GM23248 (cell line): ENCODE data around the gene GMEB2. TPM values are rescaled to one million over a fixed set of nuclear protein-coding genes. Genes with fewer than 3 reads are reported as not detected.

Experiments used
- DNase-seq: peaks from one replicate; pipeline ENCODE4 v3.0.0-alpha.2; 2015
- H2AFZ ChIP-seq: fragments of 200-600 bp; sonication (generic); 2 replicates; pipeline ENCODE4 v1.6.1; 2016; ENCODE audit warnings: antibody characterized with exemption
- H3F3A ChIP-seq: fragments of 200-600 bp; sonication (generic); 2 replicates; pipeline ENCODE4 v1.6.1; 2016; ENCODE audit warnings: mild to moderate bottlenecking, antibody characterized with exemption, mixed run types; ENCODE audit not compliant: insufficient read depth
- H3K27ac ChIP-seq: fragments of 200-600 bp; sonication (generic); 2 replicates; pipeline ENCODE4 v1.5.1; 2016; ENCODE audit warnings: mild to moderate bottlenecking
- H3K27me3 ChIP-seq: fragments of 200-600 bp; sonication (generic); replicated peaks from 2 replicates; pipeline ENCODE4 v1.6.1; 2016; ENCODE audit warnings: mild to moderate bottlenecking; ENCODE audit not compliant: insufficient read depth
- H3K36me3 ChIP-seq: fragments of 200-600 bp; sonication (generic); 2 replicates; pipeline ENCODE4 v1.6.1; 2016; ENCODE audit warnings: low read depth, mild to moderate bottlenecking
- H3K4me1 ChIP-seq: fragments of 200-600 bp; sonication (generic); 2 replicates; pipeline ENCODE4 v1.6.1; 2016; ENCODE audit warnings: mild to moderate bottlenecking; ENCODE audit not compliant: insufficient read depth
- H3K4me2 ChIP-seq: fragments of 200-600 bp; sonication (generic); one replicate; pipeline ENCODE4 v1.6.1; 2016; ENCODE audit warnings: mild to moderate bottlenecking; ENCODE audit not compliant: unreplicated experiment
- H3K4me3 ChIP-seq: fragments of 200-600 bp; sonication (generic); 2 replicates; pipeline ENCODE4 v1.5.1; 2016; ENCODE audit warnings: mild to moderate bottlenecking
- H3K79me2 ChIP-seq: fragments of 200-600 bp; sonication (generic); 2 replicates; pipeline ENCODE4 v1.6.1; 2016; ENCODE audit warnings: mild to moderate bottlenecking; ENCODE audit not compliant: insufficient read depth
- H3K9ac ChIP-seq: fragments of 200-600 bp; sonication (generic); 2 replicates; pipeline ENCODE4 v1.6.1; 2016; ENCODE audit warnings: mild to moderate bottlenecking
- H3K9me2 ChIP-seq: fragments of 200-600 bp; sonication (generic); 2 replicates; pipeline ENCODE4 v1.6.1; 2016; ENCODE audit warnings: mixed run types, mild to moderate bottlenecking, moderate library complexity; ENCODE audit not compliant: insufficient read depth
- H3K9me3 ChIP-seq: fragments of 200-600 bp; sonication (generic); one replicate; pipeline ENCODE4 v1.6.1; 2017; ENCODE audit warnings: low read depth
- H4K20me1 ChIP-seq: fragments of 200-600 bp; sonication (generic); 2 replicates; pipeline ENCODE4 v1.6.0; 2016; ENCODE audit not compliant: insufficient read depth
- EZH2 ChIP-seq: fragments of 200-600 bp; sonication (generic); IDR thresholded peaks from 2 replicates; pipeline ENCODE4 v1.6.1; 2018; ENCODE audit warnings: antibody characterized with exemption, mild to moderate bottlenecking; ENCODE audit not compliant: insufficient read depth, poor library complexity, severe bottlenecking
- EZH2phosphoT487 ChIP-seq: fragments of 200-600 bp; sonication (generic); IDR thresholded peaks from 2 replicates; pipeline ENCODE4 v1.6.1; 2018; ENCODE audit warnings: antibody characterized with exemption, moderate library complexity, mild to moderate bottlenecking, low read depth; ENCODE audit not compliant: insufficient read depth
- WGBS, 2 experiments: methylation state at CpG; one replicate each; pipeline ENCODE4 v1.1.6; 2015 to 2017; ENCODE audit warnings: low lambda C conversion rate in 2 of 2, low coverage in 1 of 2; ENCODE audit errors: missing lambda C conversion rate in 2 of 2; 5-methylcytosine and 5-hydroxymethylcytosine counted together
- in situ Hi-C: fragments of 300-500 bp; cut with MboI; formaldehyde crosslinking; loops from 2 replicates; pipeline ENCODE4 v1.15.0; 2020
- polyA plus RNA-seq: library from polyadenylated mRNA; unstranded; fragments of >200 nt; fragmentation: Nextera tagmentation; extraction: Ambion mirVana; gene quantifications from 2 replicates; pipeline ENCODE4 v1.2.1, GENCODE V29; 2016
- total RNA-seq: library from RNA; depleted of rRNA; stranded (reverse); fragments of >200 nt; shearing (Covaris generic); gene quantifications from 2 replicates; pipeline ENCODE4 v1.2.3, GENCODE V29; 2014

GMEB2 gene
- total and polyA plus RNA-seq, 2 experiments from 2014 or later: 7.8 to 13.6 TPM

- peaks cover 13% of the 10 kb centered on the region for H3K4me1 ChIP-seq
- H3K9ac ChIP-seq: peak within 1 kb of the TSS; percentile 88
- peak; percentile 97 for DNase-seq
- H3K36me3 ChIP-seq: no peaks in the 10 kb centered on the region
- no peaks in the 10 kb centered on the region for H3K9me3 ChIP-seq
- peak within 1 kb of the TSS; percentile 81 for H2AFZ ChIP-seq
- no peak for TF ChIP-seq EZH2phosphoT487
- no peak for TF ChIP-seq EZH2
- H3F3A ChIP-seq: peaks cover 7% of the 10 kb centered on the region; the same call in 1 of the 2 replicates
- peak within 1 kb of the TSS; percentile 85 for H3K4me3 ChIP-seq
- H3K27me3 ChIP-seq: no peaks in the 10 kb centered on the region
- in situ Hi-C loops: no loop called here
- H3K79me2 ChIP-seq: peaks cover 41% of the 10 kb centered on the region
- H4K20me1 ChIP-seq: no peaks in the 10 kb centered on the region
- H3K4me2 ChIP-seq: peak within 1 kb of the TSS; percentile 78
- 2% methylated on average over 53 to 72 of the region's 73 CpGs for WGBS, 2 experiments
- no peaks in the 10 kb centered on the region for H3K9me2 ChIP-seq
- H3K27ac ChIP-seq: peak within 1 kb of the TSS; percentile 75
These were observed 31.2 kb upstream of the GMEB2 start, which contains the start of gene RTEL1 for GRCh38 chr20:63657937-63658748. RTEL1 (plus strand) TSS chr20:63658312; CDS start chr20:63659403, 1,091 bp downstream.

DNA sequence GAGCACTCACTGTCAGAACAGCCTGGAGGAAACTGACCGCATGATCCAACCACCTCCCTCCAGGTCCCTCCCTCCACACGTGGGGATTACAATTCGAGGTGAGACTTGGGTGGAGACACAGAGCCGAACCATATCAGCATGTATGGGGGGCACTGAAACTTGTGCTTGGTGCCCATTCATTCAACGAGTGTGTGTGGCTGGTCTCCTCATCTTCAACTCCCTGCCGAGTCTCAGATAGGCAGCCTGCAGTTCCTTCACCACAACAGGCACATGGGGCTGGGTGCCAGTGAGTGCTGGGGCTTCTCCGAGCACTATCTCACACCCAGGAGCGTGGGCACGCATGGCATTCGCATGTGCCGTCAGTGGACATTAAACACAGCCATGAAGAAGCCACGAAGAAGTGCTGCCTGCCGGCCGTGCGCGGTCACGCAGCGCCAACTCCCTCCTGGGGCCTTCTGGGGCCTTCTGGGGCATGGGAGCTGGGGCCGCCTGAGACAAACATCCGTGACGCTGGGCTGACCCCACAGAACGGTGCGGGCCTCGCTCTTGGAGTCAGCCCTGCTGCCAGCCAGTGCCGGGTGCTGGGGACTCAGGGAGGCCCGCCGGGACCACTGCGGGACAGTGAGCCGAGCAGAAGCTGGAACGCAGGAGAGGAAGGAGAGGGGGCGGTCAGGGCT lies 30.5 kb upstream of the GMEB2 start:
- peak; percentile 58 for DNase-seq
- TF ChIP-seq EZH2phosphoT487 (no peak), EZH2 (no peak)
- WGBS, 2 experiments: 15 to 20% methylated on average over 31 of the region's 31 CpGs

GRCh38 chr20:63656451-63656850 lies 29.6 kb upstream of the GMEB2 start:
- Histone ChIP-seq H3F3A (peaks cover 7% of the 10 kb centered on the region; the same call in 1 of the 2 replicates), H2AFZ (no peak overlapping the region), H4K20me1 (no peaks in the 10 kb centered on the region), H3K9me2 (no peaks in the 10 kb centered on the region), H3K27ac (no peak overlapping the region), H3K9me3 (no peaks in the 10 kb centered on the region), H3K27me3 (no peaks in the 10 kb centered on the region), H3K4me1 (peaks cover 13% of the 10 kb centered on the region), H3K36me3 (no peaks in the 10 kb centered on the region), H3K79me2 (peaks cover 26% of the 10 kb centered on the region), H3K4me3 (no peak overlapping the region), H3K9ac (no peak overlapping the region), H3K4me2 (no peak overlapping the region)
- in situ Hi-C loops: no loop called here
- no peak for DNase-seq
- WGBS, 2 experiments: 100% methylated on average over 3 of the region's 3 CpGs
- TF ChIP-seq EZH2phosphoT487 (no peak), EZH2 (no peak)

More for the DNA sequence above, 30.5 kb upstream of the GMEB2 start:
- Histone ChIP-seq H3F3A (peaks cover 7% of the 10 kb centered on the region; the same call in 1 of the 2 replicates), H3K27me3 (no peaks in the 10 kb centered on the region), H3K4me3 (peak overlapping the region; percentile 85), H3K27ac (peak overlapping the region; percentile 75), H4K20me1 (no peaks in the 10 kb centered on the region), H3K79me2 (peaks cover 35% of the 10 kb centered on the region), H3K9me3 (no peaks in the 10 kb centered on the region), H3K4me2 (peak overlapping the region; percentile 68), H3K9ac (peak overlapping the region; percentile 88), H3K9me2 (no peaks in the 10 kb centered on the region), H3K4me1 (peaks cover 13% of the 10 kb centered on the region), H2AFZ (peak overlapping the region; percentile 81), H3K36me3 (no peaks in the 10 kb centered on the region)
- in situ Hi-C loops: no loop called here

DNA sequence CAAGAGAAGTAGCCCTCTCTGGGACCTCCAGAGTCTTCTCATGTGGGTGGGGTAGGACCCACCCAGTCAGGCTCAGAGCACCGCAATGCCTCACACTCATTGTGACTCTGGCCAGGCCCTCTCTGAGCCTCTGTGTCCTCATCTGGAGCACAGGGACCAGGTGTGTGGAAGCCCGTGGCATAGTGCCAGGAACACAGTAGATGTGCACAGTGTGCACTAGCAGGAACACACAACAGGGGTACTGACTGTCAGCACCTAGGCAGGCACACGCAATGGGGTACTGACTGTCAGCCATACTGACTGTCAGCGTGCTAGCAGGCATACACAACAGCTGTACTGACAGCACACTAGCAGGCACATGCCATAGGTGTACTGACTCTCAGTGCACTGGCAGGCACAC lies 28.3 kb upstream of the GMEB2 start:
- peaks cover 7% of the 10 kb centered on the region; the same call in 1 of the 2 replicates for H3F3A ChIP-seq
- H3K4me1 ChIP-seq: peaks cover 13% of the 10 kb centered on the region
- H3K27ac ChIP-seq: no peak overlapping the region
- H4K20me1 ChIP-seq: no peaks in the 10 kb centered on the region
- no peak for TF ChIP-seq EZH2phosphoT487
- TF ChIP-seq EZH2: no peak
- no peak overlapping the region for H3K4me3 ChIP-seq
- no peaks in the 10 kb centered on the region for H3K9me3 ChIP-seq
- no peak overlapping the region for H2AFZ ChIP-seq
- peaks cover 14% of the 10 kb centered on the region for H3K79me2 ChIP-seq
- H3K36me3 ChIP-seq: no peaks in the 10 kb centered on the region
- no peaks in the 10 kb centered on the region for H3K27me3 ChIP-seq
- 55 to 56% methylated on average over 4 of the region's 4 CpGs for WGBS, 2 experiments
- DNase-seq: no peak
- H3K9ac ChIP-seq: no peak overlapping the region
- H3K4me2 ChIP-seq: no peak overlapping the region
- in situ Hi-C loops: no loop called here
- no peaks in the 10 kb centered on the region for H3K9me2 ChIP-seq
